Stomach (tissue), 9 donors: Measurements from ENCODE around the gene RFC1. TPM values are rescaled to one million over a fixed set of nuclear protein-coding genes. Genes with fewer than 3 reads are reported as not detected.

ENCODE experiments used
- DNase-seq, 2 donors: peaks; one replicate each; pipeline versions ENCODE4 v3.0.0 to v3.0.0-alpha.2; 2013 to 2019
- H3K27ac ChIP-seq, 5 donors: fragments of 200-600 bp in 4 of 5; sonication (generic) in 4 of 5; one replicate each; pipeline ENCODE4 v1.5.1; 2013 to 2019; ENCODE audit warnings: mild to moderate bottlenecking in 1 of 5, moderate library complexity in 1 of 5
- H3K27me3 ChIP-seq, 3 donors: fragments of 200-600 bp; sonication (generic); one replicate each; pipeline ENCODE4 v1.5.1; 2017 to 2019; ENCODE audit warnings: mixed run types in 1 of 3
- H3K36me3 ChIP-seq, 4 donors: fragments of 200-600 bp; sonication (generic); 1 replicate in 3 of 4; 2 replicates in 1 of 4; pipeline ENCODE4 v1.5.1; 2016 to 2019
- H3K4me1 ChIP-seq, 4 donors: fragments of 200-600 bp; sonication (generic); one replicate each; pipeline ENCODE4 v1.5.1; 2016 to 2019
- H3K4me3 ChIP-seq, 4 donors: fragments of 200-600 bp; sonication (generic) in 3 of 4; one replicate each; pipeline ENCODE4 v1.5.1; 2016 to 2019; ENCODE audit warnings: mild to moderate bottlenecking in 1 of 4
- H3K9me3 ChIP-seq, 4 donors: fragments of 200-600 bp; sonication (generic); one replicate each; pipeline ENCODE4 v1.5.1; 2016 to 2019
- CTCF ChIP-seq, 7 experiments: fragments of 450-650 bp in 4 of 7; fragments of 200-600 bp in 3 of 7; sonication (generic) in 3 of 7; IDR thresholded peaks; one replicate each; pipeline ENCODE4 v1.5.1; 2016 to 2019; ENCODE audit warnings: antibody characterized with exemption in 7 of 7, control low read depth in 2 of 7, mild to moderate bottlenecking in 1 of 7
- EP300 ChIP-seq: sonication (generic); formaldehyde crosslinking; IDR thresholded peaks from one replicate; pipeline ENCODE4 v1.6.1; 2017; ENCODE audit warnings: antibody characterized with exemption
- POLR2A ChIP-seq, 4 donors: fragments of 450-650 bp; IDR thresholded peaks; one replicate each; pipeline ENCODE4 v1.6.1; 2016; ENCODE audit warnings: antibody characterized with exemption in 4 of 4, control low read depth in 2 of 4, mild to moderate bottlenecking in 1 of 4, moderate library complexity in 1 of 4
- POLR2AphosphoS5 ChIP-seq, 3 donors: sonication (generic); formaldehyde crosslinking; IDR thresholded peaks; one replicate each; pipeline ENCODE4 v1.6.1; 2016; ENCODE audit warnings: antibody characterized with exemption in 3 of 3
- WGBS, 5 donors: extraction: QIAGEN DNeasy Blood & Tissue Kit in 3 of 5; methylation state at CpG; one replicate each; pipeline versions ENCODE4 v1.1.5 to v1.1.7; 2013 to 2018; 5-methylcytosine and 5-hydroxymethylcytosine counted together
- intact Hi-C: fragments of 100-400 bp; cut with DNase I; formaldehyde crosslinking; loops from one replicate; pipeline ENCODE4 v1.15.1; 2023; ENCODE audit warnings: low total_unique reads
- polyA plus RNA-seq, 3 donors: library from polyadenylated mRNA; stranded (reverse); fragments of 200-250 nt; gene quantifications; one replicate each; pipeline ENCODE4 v1.2.3, GENCODE V29; 2013
- total RNA-seq, 5 donors: library from RNA; depleted of rRNA; stranded (reverse); fragments of >200 nt; gene quantifications; one replicate each; pipeline versions ENCODE4 v1.1.0 to v1.2.3, GENCODE V29; 2014 to 2016
- donor health status: healthy with polysubstance abuse.
- donor health status: Bipolar disorder and iron deficiency.
- donor health status: healthy.

Gene RFC1
- total and polyA plus RNA-seq, 8 donors, result 9.1 to 127 (median 23.0) TPM

GRCh38 chr4:39291686-39292085 lies 74.5 kb downstream of the RFC1 start:
- Histone ChIP-seq H3K4me3 (no peak overlapping the region), H3K4me1 (no peaks in the 10 kb centered on the region), H3K9me3 (no peaks in the 10 kb centered on the region), H3K27ac (no peak overlapping the region), H3K27me3 (no peaks in the 10 kb centered on the region), H3K36me3 (peaks cover 30 to 93% (median 92%) of the 10 kb centered on the region in 4 donors)
- WGBS, 5 donors, result 77 to 89% (median 84%) methylated on average over 2 of the region's 2 CpGs
- TF ChIP-seq POLR2A (IDR thresholded peaks at IDR 0.05), result no peak
- no peak for TF ChIP-seq POLR2AphosphoS5 (IDR thresholded peaks at IDR 0.05)
- TF ChIP-seq CTCF (IDR thresholded peaks at IDR 0.05), result no peak
- TF ChIP-seq EP300, result no peak
- intact Hi-C loops, result no loop called here
- no peak for DNase-seq

GRCh38 chr4:39287223-39287622 lies 78.9 kb downstream of the RFC1 start:
- 88 to 97% (median 96%) methylated on average over 4 of the region's 4 CpGs for WGBS, 5 donors
- Histone ChIP-seq H3K4me1 (no peaks in the 10 kb centered on the region), H3K27me3 (no peaks in the 10 kb centered on the region), H3K9me3 (no peaks in the 10 kb centered on the region), H3K27ac (no peak overlapping the region), H3K4me3 (no peak overlapping the region), H3K36me3 (peaks cover 17 to 84% (median 77%) of the 10 kb centered on the region in 4 donors)
- TF ChIP-seq CTCF (IDR thresholded peaks at IDR 0.05) (no peak), POLR2AphosphoS5 (IDR thresholded peaks at IDR 0.05) (no peak), EP300 (no peak), POLR2A (IDR thresholded peaks at IDR 0.05) (no peak)
- DNase-seq, result no peak
- intact Hi-C loops, result no loop called here

- peaks cover 14 to 84% (median 74%) of the 10 kb centered on the region in 4 donors for H3K36me3 ChIP-seq
These were observed 79.9 kb downstream of the RFC1 start for GRCh38 chr4:39286263-39286662.

GRCh38 chr4:39285853-39286252 lies 80.3 kb downstream of the RFC1 start:
- intact Hi-C loops, result no loop called here
- H3K27ac ChIP-seq, result no peak overlapping the region
- no peak for TF ChIP-seq POLR2AphosphoS5 (IDR thresholded peaks at IDR 0.05)
- no peak for TF ChIP-seq POLR2A (IDR thresholded peaks at IDR 0.05)
- TF ChIP-seq EP300, result no peak
- TF ChIP-seq CTCF (IDR thresholded peaks at IDR 0.05), result no peak
- no peaks in the 10 kb centered on the region for H3K4me1 ChIP-seq
- no peak for DNase-seq
- no peaks in the 10 kb centered on the region for H3K27me3 ChIP-seq
- H3K36me3 ChIP-seq, result peaks cover 12 to 84% (median 70%) of the 10 kb centered on the region in 4 donors
- 90 to 98% (median 94%) methylated on average over 2 of the region's 2 CpGs for WGBS, 5 donors
- no peaks in the 10 kb centered on the region for H3K9me3 ChIP-seq
- no peak overlapping the region for H3K4me3 ChIP-seq

More at GRCh38 chr4:39286263-39286662, 79.9 kb downstream of the RFC1 start:
- no peak overlapping the region for H3K27ac ChIP-seq
- WGBS, 5 donors, result 91 to 98% (median 95%) methylated on average over 2 of the region's 2 CpGs
- no peaks in the 10 kb centered on the region for H3K9me3 ChIP-seq
- TF ChIP-seq CTCF (IDR thresholded peaks at IDR 0.05) (no peak), POLR2AphosphoS5 (IDR thresholded peaks at IDR 0.05) (no peak), EP300 (no peak), POLR2A (IDR thresholded peaks at IDR 0.05) (no peak)
- H3K4me3 ChIP-seq, result no peak overlapping the region
- intact Hi-C loops, result no loop called here
- no peaks in the 10 kb centered on the region for H3K4me1 ChIP-seq
- no peaks in the 10 kb centered on the region for H3K27me3 ChIP-seq
- no peak for DNase-seq
